ENCODE measurements around the gene TBRG1. TPM values are rescaled to one million over a fixed set of nuclear protein-coding genes. Genes with fewer than 3 reads are reported as not detected.

Gene TBRG1
- total RNA-seq, 4 donors from 2014 or later, result 20.8 to 42.3 (median 25.6) TPM

- Histone ChIP-seq H3K27ac (no peak overlapping the region), H3K27me3 (no peaks in the 10 kb centered on the region), H3K4me3 (no peak overlapping the region), H3K4me1 (no peaks in the 10 kb centered on the region), H3K9me3 (no peaks in the 10 kb centered on the region), H3K36me3 (no peaks in the 10 kb centered on the region)
- in situ Hi-C loops (cut with MboI; ENCODE audit: low sequenced_read_pairs in 4 of 4) (loop anchor here (25.0 kb wide), 2 partner anchors 179 to 529 kb away; partner anchors contain the start of gene OR8B4 (in 1 of the 4)), intact Hi-C loops (cut with DNase I; ENCODE audit: low total_unique reads) (no loop called here)
- no peak for ATAC-seq
- no peak for DNase-seq
- TF ChIP-seq POLR2A (IDR thresholded peaks at IDR 0.05) (no peak), CTCF (IDR thresholded peaks at IDR 0.05 in 4 of 5, conservative IDR thresholded peaks at IDR 0.05 in 1 of 5) (no peak)
Observed at GRCh38 chr11:124591430-124591829, 31.2 kb upstream of the TBRG1 start.

GRCh38 chr11:124592627-124593026 is 30.0 kb upstream of the TBRG1 start:
- intact Hi-C loops (cut with DNase I; ENCODE audit: low total_unique reads) (no loop called here), in situ Hi-C loops (cut with MboI; ENCODE audit: low sequenced_read_pairs in 4 of 4) (loop anchor here (25.0 kb wide), 2 partner anchors 180 to 530 kb away; partner anchors contain the start of gene OR8B4 (in 1 of the 4))
- Histone ChIP-seq H3K9me3 (no peaks in the 10 kb centered on the region), H3K4me1 (no peaks in the 10 kb centered on the region), H3K36me3 (no peaks in the 10 kb centered on the region), H3K27me3 (no peaks in the 10 kb centered on the region), H3K27ac (no peak overlapping the region), H3K4me3 (no peak overlapping the region)
- TF ChIP-seq CTCF (IDR thresholded peaks at IDR 0.05 in 4 of 5, conservative IDR thresholded peaks at IDR 0.05 in 1 of 5) (no peak), POLR2A (IDR thresholded peaks at IDR 0.05) (no peak)
- ATAC-seq, result no peak
- DNase-seq, result no peak

- Histone ChIP-seq H3K4me3 (no peak overlapping the region), H3K36me3 (no peaks in the 10 kb centered on the region), H3K27me3 (no peaks in the 10 kb centered on the region), H3K9me3 (no peaks in the 10 kb centered on the region), H3K4me1 (no peaks in the 10 kb centered on the region), H3K27ac (no peak overlapping the region)
- intact Hi-C loops (cut with DNase I; ENCODE audit: low total_unique reads) (no loop called here), in situ Hi-C loops (cut with MboI; ENCODE audit: low sequenced_read_pairs in 4 of 4) (loop anchor here (25.0 kb wide), 2 partner anchors 183 to 533 kb away; partner anchors contain the start of gene OR8B4 (in 1 of the 4))
- DNase-seq (no peak), ATAC-seq (no peak)
- no peak for TF ChIP-seq CTCF (IDR thresholded peaks at IDR 0.05 in 4 of 5, conservative IDR thresholded peaks at IDR 0.05 in 1 of 5)
- no peak for TF ChIP-seq POLR2A (IDR thresholded peaks at IDR 0.05)
Observed at GRCh38 chr11:124595302-124595701, 27.4 kb upstream of the TBRG1 start.

- ATAC-seq, result no peak
- in situ Hi-C loops (cut with MboI; ENCODE audit: low sequenced_read_pairs in 4 of 4), result loop anchor here (25.0 kb wide), 2 partner anchors 185 to 535 kb away; partner anchors contain the start of gene OR8B4 (in 1 of the 4)
Observed at GRCh38 chr11:124597626-124598025, 25.0 kb upstream of the TBRG1 start.

More at GRCh38 chr11:124597626-124598025, 25.0 kb upstream of the TBRG1 start:
- Histone ChIP-seq H3K9me3 (no peaks in the 10 kb centered on the region), H3K27me3 (no peaks in the 10 kb centered on the region), H3K4me1 (no peaks in the 10 kb centered on the region), H3K36me3 (no peaks in the 10 kb centered on the region), H3K27ac (no peak overlapping the region), H3K4me3 (no peak overlapping the region)
- TF ChIP-seq POLR2A (IDR thresholded peaks at IDR 0.05) (no peak), CTCF (IDR thresholded peaks at IDR 0.05 in 4 of 5, conservative IDR thresholded peaks at IDR 0.05 in 1 of 5) (no peak)
- DNase-seq, result no peak
- intact Hi-C loops (cut with DNase I; ENCODE audit: low total_unique reads), result no loop called here

Data from gastrocnemius medialis (tissue), 4 donors.